ENCODE measurements around the gene MRPL23.

Gene MRPL23

DNA sequence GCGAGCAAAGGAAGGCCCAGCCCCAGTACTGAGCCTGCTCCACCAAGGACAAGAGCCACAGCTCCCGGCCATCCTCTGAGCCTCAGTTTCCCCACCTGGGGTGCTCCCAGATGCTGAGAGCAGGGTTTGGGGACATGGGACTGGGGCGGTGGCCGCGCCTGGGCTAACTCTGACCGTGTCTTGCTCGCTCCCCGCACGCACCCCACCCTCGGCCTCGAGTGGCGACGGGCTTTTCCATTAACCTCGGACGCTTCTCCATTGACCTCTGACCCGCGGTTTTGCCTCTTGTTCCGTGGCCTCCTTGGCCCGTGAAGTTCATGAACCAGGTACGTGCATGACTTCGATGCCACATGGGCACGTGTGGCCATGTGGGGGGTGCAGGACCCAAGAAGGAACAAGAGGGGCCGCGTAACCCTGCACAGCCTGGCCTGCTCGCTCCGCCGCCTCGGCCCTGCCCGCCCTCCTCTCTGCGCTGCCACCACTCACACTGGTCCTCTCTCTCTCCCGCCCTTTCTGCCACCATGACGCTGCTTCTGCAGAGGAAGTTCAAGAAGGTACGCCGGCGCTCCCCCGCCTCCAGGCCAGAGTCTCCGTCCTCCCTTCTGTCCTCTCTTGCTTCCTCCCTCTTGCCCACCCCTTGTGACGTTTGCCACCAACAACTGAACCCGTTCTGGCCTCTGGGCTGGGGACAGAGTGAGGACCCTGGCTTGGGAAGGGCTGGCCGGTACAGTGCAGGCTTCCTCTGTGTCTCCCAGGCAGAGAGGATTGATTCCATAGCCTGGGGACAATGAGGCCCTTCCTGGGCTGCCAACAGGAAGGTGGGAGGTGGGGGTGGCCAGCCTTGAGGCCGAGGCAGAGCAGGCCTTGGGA, 20.7 kb upstream of the MRPL23 start:
- ATAC-seq, result no peak

DNA sequence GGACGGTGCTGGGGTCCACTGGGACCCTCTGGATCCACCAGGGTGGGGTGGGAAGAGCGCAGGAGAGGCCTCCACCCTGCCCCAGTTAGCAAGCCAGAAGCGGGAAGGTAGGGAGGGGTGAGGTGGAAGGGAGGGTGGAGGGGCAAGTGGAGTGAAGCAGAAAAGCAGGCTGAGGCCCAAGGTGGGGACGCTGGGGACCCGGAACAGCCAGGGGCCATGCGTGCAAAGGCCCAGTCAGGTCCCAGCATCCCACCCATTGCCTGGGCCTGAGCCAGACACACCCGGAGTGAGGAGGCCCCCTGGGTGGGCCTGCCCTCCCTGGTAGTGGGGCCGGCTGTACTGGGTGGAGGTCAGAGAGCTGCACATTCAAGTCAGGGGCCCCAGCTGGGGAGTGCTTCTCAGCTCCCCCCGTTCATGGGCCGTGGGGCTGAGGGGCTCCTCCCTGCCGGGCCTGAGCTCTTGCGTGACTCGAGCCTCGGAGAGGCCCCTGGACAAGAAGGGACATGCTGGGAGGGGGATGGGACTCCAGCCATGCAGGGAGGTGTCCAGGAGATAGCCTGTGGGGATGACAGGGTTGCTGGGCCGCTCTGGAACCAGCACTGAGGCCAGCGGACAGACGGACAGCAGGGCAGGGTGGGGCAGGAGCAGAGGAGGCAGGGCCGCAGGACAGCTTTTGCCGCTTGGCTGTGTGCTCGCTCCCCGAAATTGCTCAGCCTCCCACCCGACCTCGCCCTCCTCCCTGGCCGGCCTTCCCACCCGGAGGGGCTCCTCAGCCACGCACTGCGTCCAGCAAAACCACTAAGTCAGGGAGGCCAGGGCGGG, 19.9 kb upstream of the MRPL23 start:
- ATAC-seq, result no peak
- TF ChIP-seq, protein P1, sequence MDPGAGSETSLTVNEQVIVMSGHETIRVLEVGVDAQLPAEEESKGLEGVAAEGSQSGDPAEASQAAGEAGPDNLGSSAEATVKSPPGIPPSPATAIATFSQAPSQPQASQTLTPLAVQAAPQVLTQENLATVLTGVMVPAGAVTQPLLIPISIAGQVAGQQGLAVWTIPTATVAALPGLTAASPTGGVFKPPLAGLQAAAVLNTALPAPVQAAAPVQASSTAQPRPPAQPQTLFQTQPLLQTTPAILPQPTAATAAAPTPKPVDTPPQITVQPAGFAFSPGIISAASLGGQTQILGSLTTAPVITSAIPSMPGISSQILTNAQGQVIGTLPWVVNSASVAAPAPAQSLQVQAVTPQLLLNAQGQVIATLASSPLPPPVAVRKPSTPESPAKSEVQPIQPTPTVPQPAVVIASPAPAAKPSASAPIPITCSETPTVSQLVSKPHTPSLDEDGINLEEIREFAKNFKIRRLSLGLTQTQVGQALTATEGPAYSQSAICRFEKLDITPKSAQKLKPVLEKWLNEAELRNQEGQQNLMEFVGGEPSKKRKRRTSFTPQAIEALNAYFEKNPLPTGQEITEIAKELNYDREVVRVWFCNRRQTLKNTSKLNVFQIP (CRISPR knock-in tag; IDR thresholded peaks at IDR 0.05; ENCODE audit: borderline replicate concordance, low read depth), result no peak
- TF ChIP-seq ISL1 (CRISPR knock-in tag; IDR thresholded peaks at IDR 0.05) (no peak), CSDC2 (CRISPR knock-in tag; IDR thresholded peaks at IDR 0.05) (no peak), ARNTL (CRISPR knock-in tag; IDR thresholded peaks at IDR 0.05; ENCODE audit: borderline replicate concordance, low read depth) (no peak), TCF4 (CRISPR knock-in tag; IDR thresholded peaks at IDR 0.05; ENCODE audit: borderline replicate concordance) (no peak), ZC3H10 (CRISPR knock-in tag; IDR thresholded peaks at IDR 0.05) (no peak), ZNF8 (CRISPR knock-in tag; IDR thresholded peaks at IDR 0.05) (no peak), ZNF70 (CRISPR knock-in tag; IDR thresholded peaks at IDR 0.05) (no peak), ZFP3 (CRISPR knock-in tag; IDR thresholded peaks at IDR 0.05) (no peak), TOX (CRISPR knock-in tag; IDR thresholded peaks at IDR 0.05; ENCODE audit: borderline replicate concordance) (no peak), GLIS3 (CRISPR knock-in tag; IDR thresholded peaks at IDR 0.05) (no peak), RARB (CRISPR knock-in tag; IDR thresholded peaks at IDR 0.05) (no peak), BACH2 (CRISPR knock-in tag; IDR thresholded peaks at IDR 0.05; ENCODE audit: borderline replicate concordance) (no peak), ZFP30 (CRISPR knock-in tag; IDR thresholded peaks at IDR 0.05) (no peak)
- TF ChIP-seq, protein P2, sequence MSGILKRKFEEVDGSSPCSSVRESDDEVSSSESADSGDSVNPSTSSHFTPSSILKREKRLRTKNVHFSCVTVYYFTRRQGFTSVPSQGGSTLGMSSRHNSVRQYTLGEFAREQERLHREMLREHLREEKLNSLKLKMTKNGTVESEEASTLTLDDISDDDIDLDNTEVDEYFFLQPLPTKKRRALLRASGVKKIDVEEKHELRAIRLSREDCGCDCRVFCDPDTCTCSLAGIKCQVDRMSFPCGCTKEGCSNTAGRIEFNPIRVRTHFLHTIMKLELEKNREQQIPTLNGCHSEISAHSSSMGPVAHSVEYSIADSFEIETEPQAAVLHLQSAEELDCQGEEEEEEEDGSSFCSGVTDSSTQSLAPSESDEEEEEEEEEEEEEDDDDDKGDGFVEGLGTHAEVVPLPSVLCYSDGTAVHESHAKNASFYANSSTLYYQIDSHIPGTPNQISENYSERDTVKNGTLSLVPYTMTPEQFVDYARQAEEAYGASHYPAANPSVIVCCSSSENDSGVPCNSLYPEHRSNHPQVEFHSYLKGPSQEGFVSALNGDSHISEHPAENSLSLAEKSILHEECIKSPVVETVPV (CRISPR knock-in tag; IDR thresholded peaks at IDR 0.05), result no peak
- TF ChIP-seq, protein P3, sequence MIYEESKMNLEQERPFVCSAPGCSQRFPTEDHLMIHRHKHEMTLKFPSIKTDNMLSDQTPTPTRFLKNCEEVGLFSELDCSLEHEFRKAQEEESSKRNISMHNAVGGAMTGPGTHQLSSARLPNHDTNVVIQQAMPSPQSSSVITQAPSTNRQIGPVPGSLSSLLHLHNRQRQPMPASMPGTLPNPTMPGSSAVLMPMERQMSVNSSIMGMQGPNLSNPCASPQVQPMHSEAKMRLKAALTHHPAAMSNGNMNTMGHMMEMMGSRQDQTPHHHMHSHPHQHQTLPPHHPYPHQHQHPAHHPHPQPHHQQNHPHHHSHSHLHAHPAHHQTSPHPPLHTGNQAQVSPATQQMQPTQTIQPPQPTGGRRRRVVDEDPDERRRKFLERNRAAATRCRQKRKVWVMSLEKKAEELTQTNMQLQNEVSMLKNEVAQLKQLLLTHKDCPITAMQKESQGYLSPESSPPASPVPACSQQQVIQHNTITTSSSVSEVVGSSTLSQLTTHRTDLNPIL (CRISPR knock-in tag; IDR thresholded peaks at IDR 0.05; ENCODE audit: low read depth), result no peak
- TF ChIP-seq, protein P4, sequence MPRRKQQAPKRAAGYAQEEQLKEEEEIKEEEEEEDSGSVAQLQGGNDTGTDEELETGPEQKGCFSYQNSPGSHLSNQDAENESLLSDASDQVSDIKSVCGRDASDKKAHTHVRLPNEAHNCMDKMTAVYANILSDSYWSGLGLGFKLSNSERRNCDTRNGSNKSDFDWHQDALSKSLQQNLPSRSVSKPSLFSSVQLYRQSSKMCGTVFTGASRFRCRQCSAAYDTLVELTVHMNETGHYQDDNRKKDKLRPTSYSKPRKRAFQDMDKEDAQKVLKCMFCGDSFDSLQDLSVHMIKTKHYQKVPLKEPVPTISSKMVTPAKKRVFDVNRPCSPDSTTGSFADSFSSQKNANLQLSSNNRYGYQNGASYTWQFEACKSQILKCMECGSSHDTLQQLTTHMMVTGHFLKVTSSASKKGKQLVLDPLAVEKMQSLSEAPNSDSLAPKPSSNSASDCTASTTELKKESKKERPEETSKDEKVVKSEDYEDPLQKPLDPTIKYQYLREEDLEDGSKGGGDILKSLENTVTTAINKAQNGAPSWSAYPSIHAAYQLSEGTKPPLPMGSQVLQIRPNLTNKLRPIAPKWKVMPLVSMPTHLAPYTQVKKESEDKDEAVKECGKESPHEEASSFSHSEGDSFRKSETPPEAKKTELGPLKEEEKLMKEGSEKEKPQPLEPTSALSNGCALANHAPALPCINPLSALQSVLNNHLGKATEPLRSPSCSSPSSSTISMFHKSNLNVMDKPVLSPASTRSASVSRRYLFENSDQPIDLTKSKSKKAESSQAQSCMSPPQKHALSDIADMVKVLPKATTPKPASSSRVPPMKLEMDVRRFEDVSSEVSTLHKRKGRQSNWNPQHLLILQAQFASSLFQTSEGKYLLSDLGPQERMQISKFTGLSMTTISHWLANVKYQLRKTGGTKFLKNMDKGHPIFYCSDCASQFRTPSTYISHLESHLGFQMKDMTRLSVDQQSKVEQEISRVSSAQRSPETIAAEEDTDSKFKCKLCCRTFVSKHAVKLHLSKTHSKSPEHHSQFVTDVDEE (CRISPR knock-in tag; IDR thresholded peaks at IDR 0.05), result no peak

More for the DNA sequence above, 20.7 kb upstream of the MRPL23 start:
- no peak for TF ChIP-seq ESRRG (CRISPR knock-in tag; IDR thresholded peaks at IDR 0.05)
- TF ChIP-seq SNAI2 (CRISPR knock-in tag; IDR thresholded peaks at IDR 0.05), result no peak

DNA sequence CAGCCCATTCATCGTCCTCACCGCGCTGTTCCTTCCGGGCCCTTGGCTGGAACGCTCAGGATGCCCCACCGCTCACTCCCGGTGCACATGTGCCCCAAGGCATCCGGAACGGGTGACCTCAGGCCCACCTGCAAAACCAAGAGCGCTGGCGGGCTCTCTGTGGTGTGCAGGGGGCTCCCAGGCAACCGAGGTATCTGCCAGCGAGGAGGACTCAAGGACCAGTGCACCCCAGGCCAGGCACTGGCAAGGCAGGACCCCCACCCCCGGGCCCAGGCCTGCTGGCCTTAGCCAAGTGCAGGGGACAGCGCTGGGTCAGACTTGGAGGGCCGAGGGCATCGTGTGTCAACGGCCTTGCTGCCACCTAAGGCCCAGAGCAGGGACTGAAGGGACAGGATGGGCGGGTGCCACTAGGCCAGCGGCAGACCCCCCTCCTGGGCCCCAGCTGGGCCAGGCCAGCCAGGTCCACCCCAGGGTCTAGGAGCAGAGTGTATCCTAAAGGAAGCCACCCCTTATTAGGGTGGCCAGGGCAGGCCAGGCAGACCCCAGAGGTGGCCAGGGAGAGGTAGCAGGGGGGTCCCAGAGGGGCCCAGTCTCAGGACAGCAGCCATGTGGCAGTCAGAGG, 19.2 kb upstream of the MRPL23 start:
- no peak for ATAC-seq

More for the DNA sequence above, 19.2 kb upstream of the MRPL23 start:
- TF ChIP-seq ISL1 (CRISPR knock-in tag; IDR thresholded peaks at IDR 0.05) (no peak), ZFP3 (CRISPR knock-in tag; IDR thresholded peaks at IDR 0.05) (no peak)
- TF ChIP-seq, protein P3 (CRISPR knock-in tag; IDR thresholded peaks at IDR 0.05; ENCODE audit: low read depth), result no peak

Data from SK-N-SH treated with all-trans-retinoic acid at 6 μM for 48 hours (cell line).